Smooth muscle cell (in vitro differentiated cells): Measurements from ENCODE around the gene CCR6. TPM values are rescaled to one million over a fixed set of nuclear protein-coding genes. Genes with fewer than 3 reads are reported as not detected.

Source experiments
- DNase-seq: peaks from one replicate; lab custom pipeline; 2025; ENCODE audit not compliant: unreplicated experiment; lab: John Stamatoyannopoulos, UW
- H2AFZ ChIP-seq: fragments of 200-600 bp; sonication (generic); 2 replicates; pipeline ENCODE4 v1.6.0; 2016; ENCODE audit warnings: antibody characterized with exemption, low read depth, mild to moderate bottlenecking
- H3F3A ChIP-seq: fragments of 200-600 bp; sonication (generic); 2 replicates; pipeline ENCODE4 v1.6.0; 2017; ENCODE audit warnings: antibody characterized with exemption, low read depth
- H3K27ac ChIP-seq: fragments of 200-600 bp; sonication (generic); 2 replicates; pipeline ENCODE4 v1.5.1; 2016; ENCODE audit warnings: low read depth, mild to moderate bottlenecking
- H3K27me3 ChIP-seq: fragments of 200-600 bp; sonication (generic); 2 replicates; pipeline ENCODE4 v1.6.1; 2016; ENCODE audit warnings: low read depth, mild to moderate bottlenecking
- H3K36me3 ChIP-seq: fragments of 200-600 bp; sonication (generic); 2 replicates; pipeline ENCODE4 v1.5.1; 2016; ENCODE audit warnings: low read depth
- H3K4me1 ChIP-seq: fragments of 200-600 bp; sonication (generic); 2 replicates; pipeline ENCODE4 v1.5.1; 2016; ENCODE audit warnings: low read depth
- H3K4me2 ChIP-seq: fragments of 200-600 bp; sonication (generic); 2 replicates; pipeline ENCODE4 v1.6.0; 2016; ENCODE audit warnings: mild to moderate bottlenecking
- H3K4me3 ChIP-seq: fragments of 200-600 bp; sonication (generic); 2 replicates; pipeline ENCODE4 v1.5.1; 2016; ENCODE audit warnings: mild to moderate bottlenecking
- H3K79me2 ChIP-seq: fragments of 200-600 bp; sonication (generic); 2 replicates; pipeline ENCODE4 v1.6.0; 2016; ENCODE audit warnings: low read depth, mild to moderate bottlenecking
- H3K9ac ChIP-seq: fragments of 200-600 bp; sonication (generic); 2 replicates; pipeline ENCODE4 v1.6.0; 2016; ENCODE audit warnings: low read depth
- H3K9me3 ChIP-seq: fragments of 200-600 bp; sonication (generic); replicated peaks from 2 replicates; pipeline ENCODE4 v1.5.1; 2016; ENCODE audit warnings: low read depth
- H4K20me1 ChIP-seq: fragments of 200-600 bp; sonication (generic); 2 replicates; pipeline ENCODE4 v1.6.0; 2016; ENCODE audit warnings: low read depth
- CTCF ChIP-seq: fragments of 200-600 bp; sonication (generic); IDR thresholded peaks from 2 replicates; pipeline ENCODE4 v1.5.1; 2017; ENCODE audit warnings: borderline replicate concordance, mild to moderate bottlenecking, antibody characterized with exemption; ENCODE audit not compliant: insufficient read depth, poor library complexity, severe bottlenecking
- WGBS: methylation state at CpG from one replicate; pipeline ENCODE4 v1.1.7; 2016; ENCODE audit warnings: low lambda C conversion rate; 5-methylcytosine and 5-hydroxymethylcytosine counted together
- polyA plus RNA-seq: library from polyadenylated mRNA; unstranded; fragments of >200 nt; fragmentation: Nextera tagmentation; extraction: Ambion mirVana; gene quantifications from 2 replicates; pipeline ENCODE4 v1.2.1, GENCODE V29; 2016
- total RNA-seq: library from RNA; depleted of rRNA; stranded (reverse); fragments of >200 nt; gene quantifications from 2 replicates; pipeline ENCODE4 v1.2.3, GENCODE V29; 2014

CCR6 gene
- total and polyA plus RNA-seq, 2 experiments from 2014 or later: not detected

- WGBS: 77% methylated on average over 10 of the region's 10 CpGs
- no peak for DNase-seq
- no peak overlapping the region for H3K4me2 ChIP-seq
Measured at GRCh38 chr6:167140589-167141474, 17.9 kb downstream of the CCR6 start.

DNA sequence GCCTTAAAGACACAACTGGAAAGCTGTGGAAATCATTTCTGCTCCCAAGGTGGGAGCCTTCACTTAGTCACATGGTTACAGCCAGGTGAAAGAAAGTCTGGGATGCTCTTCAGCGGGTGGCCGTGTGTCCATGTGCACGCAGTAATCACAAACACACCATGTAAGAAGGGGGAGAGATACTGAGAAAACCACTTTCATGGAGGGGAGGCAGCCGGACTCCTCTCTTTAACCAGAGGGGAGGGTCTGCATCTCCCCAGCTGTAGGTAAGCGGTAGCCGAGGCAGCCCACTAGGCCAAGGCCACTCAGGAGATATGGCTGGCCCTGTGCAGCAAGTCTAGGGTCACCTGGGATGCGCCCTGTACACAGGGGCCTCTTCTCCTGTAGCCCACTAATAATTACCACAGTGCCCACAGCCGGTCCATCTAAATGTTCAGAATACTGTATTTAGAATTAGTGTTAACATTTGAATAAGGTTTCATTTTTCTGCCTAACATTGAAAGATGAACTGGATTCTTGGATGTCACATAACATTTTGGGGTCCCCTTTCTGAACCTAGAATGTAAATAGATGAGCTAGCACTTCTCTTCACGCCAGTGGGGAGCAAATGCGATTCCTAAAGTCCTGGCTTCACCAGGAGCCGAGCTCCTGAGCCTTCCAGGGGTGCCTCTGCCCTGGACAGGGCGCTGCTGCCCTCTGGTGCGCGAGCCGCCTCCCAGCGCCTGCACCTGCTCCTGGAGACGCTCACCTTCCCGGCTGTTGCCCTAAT lies 19.0 kb downstream of the CCR6 start:
- no peak overlapping the region for H3K9ac ChIP-seq
- no peaks in the 10 kb centered on the region for H3K9me3 ChIP-seq
- 54% methylated on average over 18 of the region's 18 CpGs for WGBS
- no peaks in the 10 kb centered on the region for H3F3A ChIP-seq
- no peak for DNase-seq
- peak; percentile 57 for TF ChIP-seq CTCF
- no peak overlapping the region for H2AFZ ChIP-seq
- H3K79me2 ChIP-seq: no peaks in the 10 kb centered on the region
- no peak overlapping the region for H3K4me2 ChIP-seq
- H3K4me3 ChIP-seq: no peak overlapping the region
- no peak overlapping the region for H3K27ac ChIP-seq
- H3K36me3 ChIP-seq: no peaks in the 10 kb centered on the region
- H4K20me1 ChIP-seq: no peaks in the 10 kb centered on the region
- peaks cover 17% of the 10 kb centered on the region for H3K27me3 ChIP-seq
- peaks cover 13% of the 10 kb centered on the region for H3K4me1 ChIP-seq

More at GRCh38 chr6:167140589-167141474, 17.9 kb downstream of the CCR6 start:
- no peak for TF ChIP-seq CTCF
- Histone ChIP-seq H2AFZ (no peak overlapping the region), H3K9me3 (no peaks in the 10 kb centered on the region), H3K79me2 (no peaks in the 10 kb centered on the region), H3F3A (no peaks in the 10 kb centered on the region), H4K20me1 (no peaks in the 10 kb centered on the region), H3K36me3 (no peaks in the 10 kb centered on the region), H3K4me1 (peaks cover 6% of the 10 kb centered on the region), H3K27me3 (peaks cover 7% of the 10 kb centered on the region), H3K27ac (no peak overlapping the region), H3K4me3 (no peak overlapping the region), H3K9ac (no peak overlapping the region)

DNA sequence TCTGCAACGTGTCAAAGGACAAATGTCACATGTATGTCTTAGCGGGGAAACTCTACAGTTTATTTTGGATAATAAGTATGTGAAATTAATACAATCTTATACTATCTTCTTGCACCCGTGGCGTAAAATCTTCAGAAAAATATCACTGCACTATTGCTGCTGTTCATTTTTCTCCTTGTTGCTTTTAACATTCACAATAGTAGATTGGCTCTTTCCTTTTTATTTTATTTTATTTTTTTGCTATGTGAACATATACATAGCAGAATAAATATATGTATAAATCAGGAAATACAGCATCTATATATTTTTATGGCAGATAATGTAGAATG lies 19.5 kb downstream of the CCR6 start:
- peaks cover 22% of the 10 kb centered on the region for H3K27me3 ChIP-seq
- H3K9ac ChIP-seq: no peak overlapping the region
- H3F3A ChIP-seq: no peaks in the 10 kb centered on the region
- no peaks in the 10 kb centered on the region for H3K9me3 ChIP-seq
- H3K4me2 ChIP-seq: no peak overlapping the region
- no peak overlapping the region for H3K27ac ChIP-seq
- no peak overlapping the region for H3K4me3 ChIP-seq
- DNase-seq: no peak
- H2AFZ ChIP-seq: no peak overlapping the region
- WGBS: 42% methylated on average over 4 of the region's 4 CpGs
- H3K36me3 ChIP-seq: no peaks in the 10 kb centered on the region
- H3K79me2 ChIP-seq: no peaks in the 10 kb centered on the region
- no peaks in the 10 kb centered on the region for H4K20me1 ChIP-seq
- no peak for TF ChIP-seq CTCF
- peaks cover 14% of the 10 kb centered on the region for H3K4me1 ChIP-seq
